Endodermal cell (in vitro differentiated cells): ENCODE results near the gene GSDMA. TPM values are rescaled to one million over a fixed set of nuclear protein-coding genes. Genes with fewer than 3 reads are reported as not detected.
A peak's percentile ranks its signal among the peaks of the same experiment; 100 is the strongest.

Source experiments
- DNase-seq: peaks from one replicate; pipeline ENCODE4 v3.0.0-alpha.2; 2017
- H3K27ac ChIP-seq: 2 replicates; pipeline ENCODE4 v1.5.1; 2013; ENCODE audit warnings: mild to moderate bottlenecking, low read depth, low read length, moderate library complexity
- H3K27me3 ChIP-seq: 2 replicates; pipeline ENCODE4 v1.6.1; 2013; ENCODE audit warnings: mild to moderate bottlenecking, low read length, moderate library complexity; ENCODE audit not compliant: insufficient read depth, control insufficient read depth, poor library complexity, severe bottlenecking
- H3K36me3 ChIP-seq: 2 replicates; pipeline ENCODE4 v1.7.0; 2013; ENCODE audit warnings: mild to moderate bottlenecking, low read length, moderate library complexity; ENCODE audit not compliant: control insufficient read depth, insufficient read depth
- H3K4me1 ChIP-seq: one replicate; pipeline ENCODE4 v1.7.0; 2013; ENCODE audit warnings: low read length; ENCODE audit not compliant: control insufficient read depth, insufficient read depth
- H3K4me3 ChIP-seq: 2 replicates; pipeline ENCODE4 v1.5.1; 2013; ENCODE audit warnings: mild to moderate bottlenecking, low read length, moderate library complexity
- H3K9ac ChIP-seq: 2 replicates; pipeline ENCODE4 v1.6.1; 2013; ENCODE audit warnings: mild to moderate bottlenecking, low read length, moderate library complexity; ENCODE audit not compliant: poor library complexity, severe bottlenecking; ENCODE audit errors: extremely low read depth
- H3K9me3 ChIP-seq: 2 replicates; pipeline ENCODE4 v1.6.1; 2013; ENCODE audit warnings: mild to moderate bottlenecking, low read length, moderate library complexity; ENCODE audit not compliant: control insufficient read depth
- H3K27ac Mint-ChIP-seq: 2 replicates; pipeline ENCODE4 v1.8.0; 2020; ENCODE audit warnings: mixed read lengths
- H3K27me3 Mint-ChIP-seq: 2 replicates; pipeline ENCODE4 v1.8.0; 2021; ENCODE audit warnings: mild to moderate bottlenecking, mixed read lengths; ENCODE audit not compliant: insufficient read depth
- H3K36me3 Mint-ChIP-seq: 2 replicates; pipeline ENCODE4 v1.8.0; 2020; ENCODE audit warnings: low read depth, mixed read lengths
- H3K4me1 Mint-ChIP-seq: 2 replicates; pipeline ENCODE4 v1.8.0; 2020; ENCODE audit warnings: mixed read lengths
- H3K4me3 Mint-ChIP-seq: 2 replicates; pipeline ENCODE4 v1.8.0; 2020; ENCODE audit warnings: mild to moderate bottlenecking, moderate library complexity, mixed read lengths
- H3K9me3 Mint-ChIP-seq: 2 replicates; pipeline ENCODE4 v1.8.0; 2020; ENCODE audit warnings: mild to moderate bottlenecking, mixed read lengths
- WGBS, 2 experiments: methylation state at CpG; one replicate each; pipeline versions ENCODE4 v1.1.5 to v1.1.7; 2013; ENCODE audit warnings: missing lambda C conversion rate in 2 of 2, mixed read lengths in 1 of 2; ENCODE audit not compliant: insufficient coverage in 1 of 2, insufficient read length in 1 of 2; 5-methylcytosine and 5-hydroxymethylcytosine counted together
- total RNA-seq, 2 donors: library from RNA; stranded (reverse); fragmentation: NEBNext Ultra II Directional in 1 of 2; extraction: Animal tissue kit (Norgen Biotek cat#: 25700) in 1 of 2; gene quantifications; 2 replicates in 1 of 2; 3 replicates in 1 of 2; pipeline ENCODE4 v1.2.1, GENCODE V29; 2021
- TF ChIP-seq, protein P1 (sequence below): fragments of 200-600 bp; sonication (generic); conservative IDR thresholded peaks from 2 replicates; pipeline ENCODE4 v1.5.0; 2021; ENCODE audit warnings: antibody characterized with exemption, mild to moderate bottlenecking

Gene GSDMA
- total RNA-seq, 2 donors from 2014 or later: not detected

DNA sequence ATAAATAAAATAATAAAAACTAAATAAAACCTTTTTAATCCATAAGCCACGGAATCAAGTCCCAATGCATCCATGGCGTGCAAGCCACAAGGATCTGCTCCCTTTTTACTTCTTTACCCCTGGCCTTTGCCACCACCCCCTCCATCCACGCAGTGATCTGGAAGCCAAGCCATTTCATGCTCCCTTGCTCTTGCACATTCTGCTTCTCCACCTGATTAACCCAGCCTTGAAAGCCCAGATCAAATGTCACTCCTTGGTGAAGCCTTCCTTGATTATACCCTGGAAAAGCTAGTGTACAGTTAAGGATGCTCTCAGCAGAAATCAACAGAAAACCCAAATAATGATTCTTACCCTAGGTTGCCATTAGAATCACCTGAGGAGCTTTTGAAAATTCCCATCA, 25.4 kb upstream of the GSDMA start:
- no peak for DNase-seq
- Histone ChIP-seq H3K36me3 (no peaks in the 10 kb centered on the region), H3K9ac (no peak overlapping the region), H3K27me3 (no peaks in the 10 kb centered on the region), H3K9me3 (no peaks in the 10 kb centered on the region), H3K4me3 (no peak overlapping the region), H3K4me1 (no peaks in the 10 kb centered on the region), H3K27ac (no peak overlapping the region)
- WGBS, 2 experiments: 92 to 100% methylated on average over 2 to 3 of the region's 3 CpGs
- TF ChIP-seq, protein P1, sequence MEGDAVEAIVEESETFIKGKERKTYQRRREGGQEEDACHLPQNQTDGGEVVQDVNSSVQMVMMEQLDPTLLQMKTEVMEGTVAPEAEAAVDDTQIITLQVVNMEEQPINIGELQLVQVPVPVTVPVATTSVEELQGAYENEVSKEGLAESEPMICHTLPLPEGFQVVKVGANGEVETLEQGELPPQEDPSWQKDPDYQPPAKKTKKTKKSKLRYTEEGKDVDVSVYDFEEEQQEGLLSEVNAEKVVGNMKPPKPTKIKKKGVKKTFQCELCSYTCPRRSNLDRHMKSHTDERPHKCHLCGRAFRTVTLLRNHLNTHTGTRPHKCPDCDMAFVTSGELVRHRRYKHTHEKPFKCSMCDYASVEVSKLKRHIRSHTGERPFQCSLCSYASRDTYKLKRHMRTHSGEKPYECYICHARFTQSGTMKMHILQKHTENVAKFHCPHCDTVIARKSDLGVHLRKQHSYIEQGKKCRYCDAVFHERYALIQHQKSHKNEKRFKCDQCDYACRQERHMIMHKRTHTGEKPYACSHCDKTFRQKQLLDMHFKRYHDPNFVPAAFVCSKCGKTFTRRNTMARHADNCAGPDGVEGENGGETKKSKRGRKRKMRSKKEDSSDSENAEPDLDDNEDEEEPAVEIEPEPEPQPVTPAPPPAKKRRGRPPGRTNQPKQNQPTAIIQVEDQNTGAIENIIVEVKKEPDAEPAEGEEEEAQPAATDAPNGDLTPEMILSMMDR: no peak
- H3K4me3 Mint-ChIP-seq: no peak overlapping the region
- H3K9me3 Mint-ChIP-seq: no peaks in the 10 kb centered on the region
- H3K4me1 Mint-ChIP-seq: peaks cover 14% of the 10 kb centered on the region
- peaks cover 3% of the 10 kb centered on the region for H3K27me3 Mint-ChIP-seq
- H3K27ac Mint-ChIP-seq: no peak overlapping the region
- no peaks in the 10 kb centered on the region for H3K36me3 Mint-ChIP-seq

DNA sequence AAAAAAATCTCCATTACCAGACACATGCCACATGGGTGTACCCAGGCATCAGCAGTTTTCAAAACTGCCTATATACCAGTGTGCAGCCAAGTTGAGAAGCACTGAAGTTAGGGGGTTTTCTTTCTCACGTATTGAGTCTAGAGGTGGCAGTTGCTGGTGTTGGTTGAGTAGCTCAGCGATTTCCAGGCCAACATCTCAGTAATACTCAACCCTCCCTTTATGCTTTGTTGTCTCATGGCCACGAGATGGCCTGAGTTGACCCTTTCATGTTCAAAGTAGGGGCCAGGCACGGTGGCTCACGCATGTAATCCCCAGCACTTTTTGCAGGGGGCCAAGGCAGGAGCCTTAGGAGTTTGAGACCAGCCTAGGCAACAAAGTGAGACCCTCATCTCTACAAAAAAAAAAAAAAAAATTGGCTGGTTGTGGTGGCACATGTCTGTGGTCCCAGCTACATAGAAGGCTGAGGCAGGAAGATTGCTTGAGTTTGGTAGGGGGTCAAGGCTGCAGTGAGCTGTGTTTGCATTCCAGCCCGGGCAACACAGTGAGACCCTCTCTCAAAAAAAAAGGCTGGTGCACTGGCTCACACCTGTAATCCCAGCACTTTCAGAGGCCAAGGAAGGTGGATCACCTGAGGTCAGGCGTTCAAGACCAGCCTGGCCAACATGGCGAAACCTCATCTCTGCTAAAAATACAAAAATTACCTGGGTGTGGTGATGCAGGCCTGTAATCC, 24.5 kb upstream of the GSDMA start:
- Histone ChIP-seq H3K27me3 (no peaks in the 10 kb centered on the region), H3K4me3 (no peak overlapping the region), H3K9me3 (no peaks in the 10 kb centered on the region), H3K27ac (no peak overlapping the region), H3K4me1 (no peaks in the 10 kb centered on the region), H3K36me3 (no peaks in the 10 kb centered on the region), H3K9ac (no peak overlapping the region)
- WGBS, 2 experiments: 87 to 90% methylated on average over 4 to 8 of the region's 8 CpGs
- peaks cover 6% of the 10 kb centered on the region for H3K27me3 Mint-ChIP-seq
- H3K9me3 Mint-ChIP-seq: no peaks in the 10 kb centered on the region
- peak; percentile 39 for DNase-seq
- H3K4me3 Mint-ChIP-seq: no peak overlapping the region
- TF ChIP-seq, protein P1: no peak
- no peak overlapping the region for H3K27ac Mint-ChIP-seq
- peaks cover 14% of the 10 kb centered on the region for H3K4me1 Mint-ChIP-seq
- no peaks in the 10 kb centered on the region for H3K36me3 Mint-ChIP-seq

DNA sequence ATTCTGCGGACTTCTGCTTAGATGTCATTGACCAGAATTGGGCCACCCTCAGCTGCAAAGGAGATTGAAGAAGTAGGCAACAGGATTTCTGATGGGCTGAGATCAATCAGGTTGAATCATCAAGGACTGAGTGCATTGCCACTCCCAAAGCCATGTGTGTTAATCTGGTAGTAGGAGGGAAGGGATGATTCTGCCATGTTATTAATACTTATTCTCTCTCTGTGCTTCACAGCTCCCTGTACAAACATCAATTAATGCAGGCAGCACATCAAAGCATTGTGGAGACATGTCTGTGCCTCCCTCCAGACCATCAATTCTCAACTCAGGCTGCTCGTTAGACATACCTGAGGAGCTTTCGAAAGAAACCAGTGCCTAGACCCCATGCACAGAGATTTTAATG, 23.7 kb upstream of the GSDMA start:
- no peak overlapping the region for H3K9ac ChIP-seq
- no peaks in the 10 kb centered on the region for H3K36me3 Mint-ChIP-seq
- no peaks in the 10 kb centered on the region for H3K9me3 Mint-ChIP-seq
- H3K4me1 Mint-ChIP-seq: peaks cover 11% of the 10 kb centered on the region
- no peaks in the 10 kb centered on the region for H3K36me3 ChIP-seq
- no peak for DNase-seq
- H3K27ac Mint-ChIP-seq: no peak overlapping the region
- 87 to 93% methylated on average over 3 of the region's 3 CpGs for WGBS, 2 experiments
- no peak overlapping the region for H3K4me3 Mint-ChIP-seq
- H3K27me3 ChIP-seq: no peaks in the 10 kb centered on the region
- TF ChIP-seq, protein P1: no peak
- H3K9me3 ChIP-seq: no peaks in the 10 kb centered on the region
- no peaks in the 10 kb centered on the region for H3K4me1 ChIP-seq
- H3K4me3 ChIP-seq: no peak overlapping the region
- H3K27ac ChIP-seq: no peak overlapping the region
- peaks cover 6% of the 10 kb centered on the region for H3K27me3 Mint-ChIP-seq
